GM18526 (cell line): ENCODE measurements around the gene XRCC3.

Experiments
- POLR2A ChIP-seq: IDR thresholded peaks from 3 replicates; pipeline ENCODE4 v1.6.1; 2011; ENCODE audit not compliant: insufficient read length; ENCODE audit errors: extremely low read depth

XRCC3 gene

GRCh38 chr14:103662029-103662428 is 53.2 kb downstream of the XRCC3 start:
- no peak for TF ChIP-seq POLR2A

DNA sequence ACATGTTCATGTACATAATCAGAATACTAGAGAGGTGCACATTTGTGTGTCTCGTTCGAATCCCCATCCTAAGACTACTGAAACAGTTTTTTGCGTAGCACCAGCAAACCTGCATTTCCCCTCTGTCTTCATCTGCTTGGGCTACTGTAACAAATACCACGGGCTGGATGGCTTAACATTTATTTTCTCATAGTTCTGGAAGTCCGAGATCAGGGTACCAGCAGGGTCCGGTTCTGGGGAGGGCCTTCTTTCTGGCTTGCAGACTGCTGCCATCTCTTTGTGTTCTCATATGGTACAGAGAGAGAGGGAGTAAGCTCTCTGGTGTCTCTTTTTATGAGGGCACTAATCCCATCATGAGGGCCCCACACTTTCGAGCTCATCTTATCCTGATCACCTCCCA is 55.6 kb downstream of the XRCC3 start:
- TF ChIP-seq POLR2A: no peak

- no peak for TF ChIP-seq POLR2A
These were observed 57.8 kb downstream of the XRCC3 start for GRCh38 chr14:103657471-103657870.

GRCh38 chr14:103656756-103657133 is 58.5 kb downstream of the XRCC3 start:
- TF ChIP-seq POLR2A: no peak

DNA sequence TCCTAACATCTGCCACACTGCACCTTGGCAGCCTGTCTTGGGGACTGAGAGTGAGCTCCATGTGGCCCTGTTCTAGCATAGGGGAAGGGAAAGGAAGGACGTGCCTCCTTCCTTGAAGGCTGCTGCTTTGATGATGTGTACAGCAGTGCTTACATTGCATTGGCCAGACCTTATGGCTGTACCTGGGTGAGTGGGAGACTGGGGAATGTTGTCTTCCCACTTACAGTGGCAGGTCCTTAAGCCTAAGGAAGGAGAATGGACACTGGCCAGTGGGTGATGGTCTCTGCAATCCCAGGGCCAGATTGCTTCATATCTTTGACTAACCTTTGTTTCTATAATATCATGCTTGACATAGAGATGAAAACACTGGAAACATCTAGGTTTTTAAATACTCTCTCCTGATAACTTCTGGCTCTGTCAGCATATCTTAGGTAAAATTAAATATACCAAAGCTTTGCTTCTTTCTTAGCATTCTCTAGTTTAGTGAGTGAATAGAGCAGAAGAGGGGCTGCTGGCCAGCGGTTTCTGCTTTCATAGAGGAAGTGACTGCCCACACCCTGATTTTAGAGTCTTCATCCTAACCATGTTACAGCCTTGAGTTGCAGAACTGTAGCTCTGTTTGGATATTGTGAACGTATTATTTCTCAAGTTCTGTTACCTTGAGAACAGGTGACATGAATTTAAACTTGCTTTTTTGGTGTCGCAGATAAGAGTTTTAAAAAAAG is 59.1 kb downstream of the XRCC3 start:
- no peak for TF ChIP-seq POLR2A

DNA sequence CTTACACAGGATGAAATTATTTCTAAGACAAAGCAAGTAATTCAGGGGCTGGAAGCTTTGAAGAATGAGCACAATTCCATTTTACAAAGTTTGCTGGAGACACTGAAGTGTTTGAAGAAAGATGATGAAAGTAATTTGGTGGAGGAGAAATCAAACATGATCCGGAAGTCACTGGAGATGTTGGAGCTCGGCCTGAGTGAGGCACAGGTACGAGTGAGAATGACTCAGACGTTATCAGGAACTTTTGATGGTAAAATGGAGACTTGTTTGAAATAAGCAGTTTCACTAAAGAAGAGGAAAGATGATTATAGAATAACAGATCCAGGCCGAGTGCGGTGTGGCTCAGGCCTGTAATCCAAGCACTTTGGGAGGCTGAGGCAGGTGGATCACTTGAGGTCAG is 60.6 kb downstream of the XRCC3 start:
- no peak for TF ChIP-seq POLR2A

DNA sequence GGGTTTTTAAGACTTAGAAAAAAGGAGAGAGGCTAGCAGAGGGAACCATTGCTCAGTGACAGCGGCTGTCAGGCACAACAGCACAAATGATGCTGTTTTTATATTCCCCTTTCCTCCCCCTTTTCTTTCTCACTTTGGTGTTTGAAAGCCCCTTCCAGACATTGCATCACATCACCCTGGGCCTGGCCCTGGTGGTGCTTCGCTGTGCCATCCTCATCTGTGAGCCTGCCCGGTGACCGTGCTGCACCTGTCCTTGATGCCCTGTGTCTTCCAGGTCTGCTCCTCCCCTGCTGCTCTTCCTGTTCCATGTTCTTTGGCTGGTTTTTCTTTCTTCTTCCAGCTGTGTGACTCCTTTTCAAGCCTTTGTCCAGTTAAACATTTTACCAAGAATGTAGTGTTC is 61.4 kb downstream of the XRCC3 start:
- no peak for TF ChIP-seq POLR2A

- no peak for TF ChIP-seq POLR2A
These were observed 62.4 kb downstream of the XRCC3 start for GRCh38 chr14:103652806-103653205.

DNA sequence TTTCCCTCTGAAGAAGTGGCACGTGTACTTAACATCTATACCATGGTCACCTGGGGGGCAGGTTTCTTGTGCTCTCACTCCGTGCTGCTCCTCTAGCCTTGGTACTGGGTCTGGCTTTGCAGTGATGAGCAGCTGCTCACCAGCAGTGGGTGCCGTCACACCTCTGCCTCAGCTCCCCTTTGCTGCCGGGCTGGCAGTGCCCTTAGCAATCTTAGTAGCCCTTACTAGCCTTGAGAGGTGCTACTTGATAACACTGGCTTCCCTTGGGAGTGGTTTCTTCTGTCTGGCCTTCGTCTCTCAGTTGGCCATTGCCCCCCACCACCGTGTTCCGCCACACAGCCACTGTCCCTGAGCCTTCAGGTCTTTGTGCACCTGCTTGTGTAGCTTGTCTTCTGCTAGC is 63.7 kb downstream of the XRCC3 start:
- no peak for TF ChIP-seq POLR2A

- no peak for TF ChIP-seq POLR2A
These were observed 65.0 kb downstream of the XRCC3 start for GRCh38 chr14:103650213-103650612.

GRCh38 chr14:103649001-103649400 is 66.2 kb downstream of the XRCC3 start:
- no peak for TF ChIP-seq POLR2A
